Measurements from ENCODE around the gene ALDH9A1.

- TF ChIP-seq POLR2AphosphoS5 (IDR thresholded peaks at IDR 0.05) (no peak), CTCF (IDR thresholded peaks at IDR 0.05) (no peak)
Observed at GRCh38 chr1:165629151-165629550, 69.2 kb downstream of the ALDH9A1 start.

Measured in stomach (tissue), 4 donors.